ENCODE data around the gene CPZ.

Gene CPZ

GRCh38 chr4:8610858-8611616 is 18.5 kb downstream of the CPZ start (continued):
- TF ChIP-seq, protein P1, sequence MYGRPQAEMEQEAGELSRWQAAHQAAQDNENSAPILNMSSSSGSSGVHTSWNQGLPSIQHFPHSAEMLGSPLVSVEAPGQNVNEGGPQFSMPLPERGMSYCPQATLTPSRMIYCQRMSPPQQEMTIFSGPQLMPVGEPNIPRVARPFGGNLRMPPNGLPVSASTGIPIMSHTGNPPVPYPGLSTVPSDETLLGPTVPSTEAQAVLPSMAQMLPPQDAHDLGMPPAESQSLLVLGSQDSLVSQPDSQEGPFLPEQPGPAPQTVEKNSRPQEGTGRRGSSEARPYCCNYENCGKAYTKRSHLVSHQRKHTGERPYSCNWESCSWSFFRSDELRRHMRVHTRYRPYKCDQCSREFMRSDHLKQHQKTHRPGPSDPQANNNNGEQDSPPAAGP (tag by site-specific recombination; IDR thresholded peaks at IDR 0.05), result 0 out of 2 replicates have a peak, but pooled peaks have one; percentile 19
- TF ChIP-seq ZNF211 (tag by site-specific recombination; IDR thresholded peaks at IDR 0.05; ENCODE audit: low read depth) (no peak), ZXDB (tag by site-specific recombination; IDR thresholded peaks at IDR 0.05) (no peak), ZNF24 (tag by site-specific recombination; IDR thresholded peaks at IDR 0.05) (peak; percentile 62; the same call in 1 of the 2 replicates), ZFP3 (tag by site-specific recombination; IDR thresholded peaks at IDR 0.05; ENCODE audit: low read depth) (no peak), ZNF221 (tag by site-specific recombination; IDR thresholded peaks at IDR 0.05; ENCODE audit: borderline replicate concordance) (no peak), ZNF626 (tag by site-specific recombination; IDR thresholded peaks at IDR 0.05) (no peak), ZNF555 (tag by site-specific recombination; conservative IDR thresholded peaks at IDR 0.05) (no peak), ZNF623 (tag by site-specific recombination; IDR thresholded peaks at IDR 0.05) (no peak), ZNF140 (tag by site-specific recombination; IDR thresholded peaks at IDR 0.05) (no peak), ZSCAN16 (tag by site-specific recombination; IDR thresholded peaks at IDR 0.05) (no peak), ZNF18 (tag by site-specific recombination; IDR thresholded peaks at IDR 0.05) (no peak), ZNF560 (tag by site-specific recombination; IDR thresholded peaks at IDR 0.05; ENCODE audit: borderline replicate concordance) (no peak), ZSCAN30 (tag by site-specific recombination; IDR thresholded peaks at IDR 0.05) (no peak), PRDM1 (tag by site-specific recombination; IDR thresholded peaks at IDR 0.05) (peak; percentile 75), ZNF146 (tag by site-specific recombination; IDR thresholded peaks at IDR 0.05) (no peak), ZNF366 (tag by site-specific recombination; conservative IDR thresholded peaks at IDR 0.05) (peak; percentile 76)
- TF ChIP-seq, protein P2, sequence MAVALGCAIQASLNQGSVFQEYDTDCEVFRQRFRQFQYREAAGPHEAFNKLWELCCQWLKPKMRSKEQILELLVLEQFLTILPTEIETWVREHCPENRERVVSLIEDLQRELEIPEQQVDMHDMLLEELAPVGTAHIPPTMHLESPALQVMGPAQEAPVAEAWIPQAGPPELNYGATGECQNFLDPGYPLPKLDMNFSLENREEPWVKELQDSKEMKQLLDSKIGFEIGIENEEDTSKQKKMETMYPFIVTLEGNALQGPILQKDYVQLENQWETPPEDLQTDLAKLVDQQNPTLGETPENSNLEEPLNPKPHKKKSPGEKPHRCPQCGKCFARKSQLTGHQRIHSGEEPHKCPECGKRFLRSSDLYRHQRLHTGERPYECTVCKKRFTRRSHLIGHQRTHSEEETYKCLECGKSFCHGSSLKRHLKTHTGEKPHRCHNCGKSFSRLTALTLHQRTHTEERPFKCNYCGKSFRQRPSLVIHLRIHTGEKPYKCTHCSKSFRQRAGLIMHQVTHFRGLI (tag by site-specific recombination; IDR thresholded peaks at IDR 0.05), result no peak

GRCh38 chr4:8612646-8613045 is 20.1 kb downstream of the CPZ start:
- ChIA-PET POLR2A (interaction anchor here (0.7 kb wide), 2 partner anchors 1575 to 1760 kb away, joined by 4 to 5 read pairs; no protein-coding TSS in a partner anchor), CTCF (no interaction called here)
- no peak overlapping the region for H3K27ac ChIP-seq (ENCODE audit: extremely low read depth, low read depth, low read length)
- H3K36me3 ChIP-seq (ENCODE audit: control insufficient read depth in 2 of 2, insufficient read depth in 1 of 2, low read length in 2 of 2), result no peaks in the 10 kb centered on the region
- no peaks in the 10 kb centered on the region for H3K4me1 ChIP-seq (ENCODE audit: control insufficient read depth, insufficient read depth, low read length)
- H3K4me3 ChIP-seq (ENCODE audit: low read depth, low read length), result no peak overlapping the region
- H3K9me3 ChIP-seq (ENCODE audit: control insufficient read depth, insufficient read depth, low read depth, low read length), result no peaks in the 10 kb centered on the region
- TF ChIP-seq ZNF473 (tag by site-specific recombination; IDR thresholded peaks at IDR 0.05) (no peak), ZNF132 (tag by site-specific recombination; IDR thresholded peaks at IDR 0.05; ENCODE audit: borderline replicate concordance) (no peak), ZNF521 (tag by site-specific recombination; IDR thresholded peaks at IDR 0.05) (no peak), REPIN1 (tag by site-specific recombination; IDR thresholded peaks at IDR 0.05; ENCODE audit: low read depth) (no peak), ZNF350 (tag by site-specific recombination; IDR thresholded peaks at IDR 0.05) (no peak), MYNN (tag by site-specific recombination; IDR thresholded peaks at IDR 0.05; ENCODE audit: borderline replicate concordance) (no peak), ZSCAN5A (tag by site-specific recombination; IDR thresholded peaks at IDR 0.05) (no peak), ZSCAN30 (tag by site-specific recombination; IDR thresholded peaks at IDR 0.05) (no peak)
- TF ChIP-seq, protein P3, sequence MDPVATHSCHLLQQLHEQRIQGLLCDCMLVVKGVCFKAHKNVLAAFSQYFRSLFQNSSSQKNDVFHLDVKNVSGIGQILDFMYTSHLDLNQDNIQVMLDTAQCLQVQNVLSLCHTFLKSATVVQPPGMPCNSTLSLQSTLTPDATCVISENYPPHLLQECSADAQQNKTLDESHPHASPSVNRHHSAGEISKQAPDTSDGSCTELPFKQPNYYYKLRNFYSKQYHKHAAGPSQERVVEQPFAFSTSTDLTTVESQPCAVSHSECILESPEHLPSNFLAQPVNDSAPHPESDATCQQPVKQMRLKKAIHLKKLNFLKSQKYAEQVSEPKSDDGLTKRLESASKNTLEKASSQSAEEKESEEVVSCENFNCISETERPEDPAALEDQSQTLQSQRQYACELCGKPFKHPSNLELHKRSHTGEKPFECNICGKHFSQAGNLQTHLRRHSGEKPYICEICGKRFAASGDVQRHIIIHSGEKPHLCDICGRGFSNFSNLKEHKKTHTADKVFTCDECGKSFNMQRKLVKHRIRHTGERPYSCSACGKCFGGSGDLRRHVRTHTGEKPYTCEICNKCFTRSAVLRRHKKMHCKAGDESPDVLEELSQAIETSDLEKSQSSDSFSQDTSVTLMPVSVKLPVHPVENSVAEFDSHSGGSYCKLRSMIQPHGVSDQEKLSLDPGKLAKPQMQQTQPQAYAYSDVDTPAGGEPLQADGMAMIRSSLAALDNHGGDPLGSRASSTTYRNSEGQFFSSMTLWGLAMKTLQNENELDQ (tag by site-specific recombination; IDR thresholded peaks at IDR 0.05; ENCODE audit: low read depth), result no peak
- TF ChIP-seq, protein P4, sequence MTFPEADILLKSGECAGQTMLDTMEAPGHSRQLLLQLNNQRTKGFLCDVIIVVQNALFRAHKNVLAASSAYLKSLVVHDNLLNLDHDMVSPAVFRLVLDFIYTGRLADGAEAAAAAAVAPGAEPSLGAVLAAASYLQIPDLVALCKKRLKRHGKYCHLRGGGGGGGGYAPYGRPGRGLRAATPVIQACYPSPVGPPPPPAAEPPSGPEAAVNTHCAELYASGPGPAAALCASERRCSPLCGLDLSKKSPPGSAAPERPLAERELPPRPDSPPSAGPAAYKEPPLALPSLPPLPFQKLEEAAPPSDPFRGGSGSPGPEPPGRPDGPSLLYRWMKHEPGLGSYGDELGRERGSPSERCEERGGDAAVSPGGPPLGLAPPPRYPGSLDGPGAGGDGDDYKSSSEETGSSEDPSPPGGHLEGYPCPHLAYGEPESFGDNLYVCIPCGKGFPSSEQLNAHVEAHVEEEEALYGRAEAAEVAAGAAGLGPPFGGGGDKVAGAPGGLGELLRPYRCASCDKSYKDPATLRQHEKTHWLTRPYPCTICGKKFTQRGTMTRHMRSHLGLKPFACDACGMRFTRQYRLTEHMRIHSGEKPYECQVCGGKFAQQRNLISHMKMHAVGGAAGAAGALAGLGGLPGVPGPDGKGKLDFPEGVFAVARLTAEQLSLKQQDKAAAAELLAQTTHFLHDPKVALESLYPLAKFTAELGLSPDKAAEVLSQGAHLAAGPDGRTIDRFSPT (tag by site-specific recombination; IDR thresholded peaks at IDR 0.05), result no peak

Measured in HEK293 (cell line).